ENCODE measurements around the gene SLC12A2. TPM values are rescaled to one million over a fixed set of nuclear protein-coding genes. Genes with fewer than 3 reads are reported as not detected.

The SLC12A2 gene
- polyA plus RNA-seq, 1 donor from 2014 or later: 28.6 TPM

DNA sequence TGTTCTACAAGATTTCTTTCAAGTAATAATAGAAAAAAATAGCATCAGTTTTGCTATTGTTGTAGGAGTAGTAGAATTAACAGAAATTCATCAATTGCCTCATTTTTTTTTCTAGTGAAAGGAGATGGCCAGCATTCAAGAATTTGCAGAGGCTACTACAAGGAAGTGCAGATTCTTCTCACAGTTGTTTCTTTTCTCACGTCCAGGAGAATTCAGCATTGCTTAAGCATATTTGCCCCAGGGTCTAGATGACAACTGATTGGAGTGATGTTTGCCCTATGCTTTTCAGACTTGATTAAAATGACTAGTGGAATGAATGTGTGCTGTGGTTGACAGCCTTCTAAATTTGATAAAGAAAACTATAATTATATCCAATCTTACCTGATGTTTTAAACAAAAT is 46.6 kb upstream of the SLC12A2 start:
- no peak overlapping the region for H3K9ac ChIP-seq (ENCODE audit: low read length)
- no peak overlapping the region for H2AFZ ChIP-seq (ENCODE audit: low read depth, low read length)
- no peaks in the 10 kb centered on the region for H3K36me3 ChIP-seq (ENCODE audit: insufficient read depth, low read length)
- H3K4me2 ChIP-seq (ENCODE audit: low read length): no peak overlapping the region
- H3K9me2 ChIP-seq (ENCODE audit: insufficient read depth, low read length): no peaks in the 10 kb centered on the region
- no peaks in the 10 kb centered on the region for H3K27me3 ChIP-seq (ENCODE audit: insufficient read depth, low read depth, low read length)
- no peak overlapping the region for H3K4me3 ChIP-seq (ENCODE audit: low read length)
- no peaks in the 10 kb centered on the region for H3K79me2 ChIP-seq (replicated peaks; ENCODE audit: insufficient read depth, low read length)
- no peak overlapping the region for H3K27ac ChIP-seq (ENCODE audit: low read length)
- TF ChIP-seq TAF1 (IDR thresholded peaks at IDR 0.05; ENCODE audit: low read depth) (no peak), SMC3 (conservative IDR thresholded peaks at IDR 0.05; ENCODE audit: poor library complexity) (no peak), EZH2 (IDR thresholded peaks at IDR 0.05; ENCODE audit: borderline replicate concordance, insufficient read depth, low read length, poor library complexity, severe bottlenecking) (no peak), POLR2AphosphoS5 (IDR thresholded peaks at IDR 0.05) (no peak), RAD21 (conservative IDR thresholded peaks at IDR 0.05) (no peak), EP300 (conservative IDR thresholded peaks at IDR 0.05; ENCODE audit: poor library complexity, severe bottlenecking) (no peak), MXI1 (conservative IDR thresholded peaks at IDR 0.05; ENCODE audit: poor library complexity, severe bottlenecking) (no peak)
- TF ChIP-seq, protein P1, sequence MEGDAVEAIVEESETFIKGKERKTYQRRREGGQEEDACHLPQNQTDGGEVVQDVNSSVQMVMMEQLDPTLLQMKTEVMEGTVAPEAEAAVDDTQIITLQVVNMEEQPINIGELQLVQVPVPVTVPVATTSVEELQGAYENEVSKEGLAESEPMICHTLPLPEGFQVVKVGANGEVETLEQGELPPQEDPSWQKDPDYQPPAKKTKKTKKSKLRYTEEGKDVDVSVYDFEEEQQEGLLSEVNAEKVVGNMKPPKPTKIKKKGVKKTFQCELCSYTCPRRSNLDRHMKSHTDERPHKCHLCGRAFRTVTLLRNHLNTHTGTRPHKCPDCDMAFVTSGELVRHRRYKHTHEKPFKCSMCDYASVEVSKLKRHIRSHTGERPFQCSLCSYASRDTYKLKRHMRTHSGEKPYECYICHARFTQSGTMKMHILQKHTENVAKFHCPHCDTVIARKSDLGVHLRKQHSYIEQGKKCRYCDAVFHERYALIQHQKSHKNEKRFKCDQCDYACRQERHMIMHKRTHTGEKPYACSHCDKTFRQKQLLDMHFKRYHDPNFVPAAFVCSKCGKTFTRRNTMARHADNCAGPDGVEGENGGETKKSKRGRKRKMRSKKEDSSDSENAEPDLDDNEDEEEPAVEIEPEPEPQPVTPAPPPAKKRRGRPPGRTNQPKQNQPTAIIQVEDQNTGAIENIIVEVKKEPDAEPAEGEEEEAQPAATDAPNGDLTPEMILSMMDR (IDR thresholded peaks at IDR 0.05; ENCODE audit: poor library complexity, severe bottlenecking): no peak
- TF ChIP-seq, protein P2, sequence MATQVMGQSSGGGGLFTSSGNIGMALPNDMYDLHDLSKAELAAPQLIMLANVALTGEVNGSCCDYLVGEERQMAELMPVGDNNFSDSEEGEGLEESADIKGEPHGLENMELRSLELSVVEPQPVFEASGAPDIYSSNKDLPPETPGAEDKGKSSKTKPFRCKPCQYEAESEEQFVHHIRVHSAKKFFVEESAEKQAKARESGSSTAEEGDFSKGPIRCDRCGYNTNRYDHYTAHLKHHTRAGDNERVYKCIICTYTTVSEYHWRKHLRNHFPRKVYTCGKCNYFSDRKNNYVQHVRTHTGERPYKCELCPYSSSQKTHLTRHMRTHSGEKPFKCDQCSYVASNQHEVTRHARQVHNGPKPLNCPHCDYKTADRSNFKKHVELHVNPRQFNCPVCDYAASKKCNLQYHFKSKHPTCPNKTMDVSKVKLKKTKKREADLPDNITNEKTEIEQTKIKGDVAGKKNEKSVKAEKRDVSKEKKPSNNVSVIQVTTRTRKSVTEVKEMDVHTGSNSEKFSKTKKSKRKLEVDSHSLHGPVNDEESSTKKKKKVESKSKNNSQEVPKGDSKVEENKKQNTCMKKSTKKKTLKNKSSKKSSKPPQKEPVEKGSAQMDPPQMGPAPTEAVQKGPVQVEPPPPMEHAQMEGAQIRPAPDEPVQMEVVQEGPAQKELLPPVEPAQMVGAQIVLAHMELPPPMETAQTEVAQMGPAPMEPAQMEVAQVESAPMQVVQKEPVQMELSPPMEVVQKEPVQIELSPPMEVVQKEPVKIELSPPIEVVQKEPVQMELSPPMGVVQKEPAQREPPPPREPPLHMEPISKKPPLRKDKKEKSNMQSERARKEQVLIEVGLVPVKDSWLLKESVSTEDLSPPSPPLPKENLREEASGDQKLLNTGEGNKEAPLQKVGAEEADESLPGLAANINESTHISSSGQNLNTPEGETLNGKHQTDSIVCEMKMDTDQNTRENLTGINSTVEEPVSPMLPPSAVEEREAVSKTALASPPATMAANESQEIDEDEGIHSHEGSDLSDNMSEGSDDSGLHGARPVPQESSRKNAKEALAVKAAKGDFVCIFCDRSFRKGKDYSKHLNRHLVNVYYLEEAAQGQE (IDR thresholded peaks at IDR 0.05; ENCODE audit: borderline replicate concordance): no peak
- H4K20me1 ChIP-seq (ENCODE audit: insufficient read depth): no peaks in the 10 kb centered on the region
- no peaks in the 10 kb centered on the region for H3K9me3 ChIP-seq (ENCODE audit: low read length)
- H3F3A ChIP-seq (ENCODE audit: insufficient read depth, low read length, poor library complexity, severe bottlenecking): no peaks in the 10 kb centered on the region

DNA sequence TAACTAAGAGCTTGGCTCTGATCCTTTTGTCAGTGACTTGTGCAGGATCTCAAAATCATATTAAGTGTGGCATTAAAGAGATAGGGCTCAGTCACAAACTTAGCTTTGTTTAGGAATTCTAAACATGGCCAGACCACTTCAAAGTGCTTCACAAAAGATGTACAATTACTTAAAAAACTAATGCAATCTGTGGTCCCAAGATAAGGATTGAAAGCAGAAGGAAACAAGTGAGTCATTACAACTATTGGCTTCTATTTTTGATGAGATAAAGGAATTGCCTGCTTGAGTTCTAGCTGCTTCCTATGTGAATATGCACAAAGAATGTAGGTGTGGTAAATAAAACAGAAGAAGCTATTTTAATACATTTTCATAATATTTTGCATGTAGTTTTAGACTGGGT is 44.9 kb upstream of the SLC12A2 start:
- Histone ChIP-seq H3K27ac (ENCODE audit: low read length) (no peak overlapping the region), H3K9me2 (ENCODE audit: insufficient read depth, low read length) (no peaks in the 10 kb centered on the region), H3K4me3 (ENCODE audit: low read length) (no peak overlapping the region), H2AFZ (ENCODE audit: low read depth, low read length) (no peak overlapping the region), H3F3A (ENCODE audit: insufficient read depth, low read length, poor library complexity, severe bottlenecking) (no peaks in the 10 kb centered on the region), H3K9me3 (ENCODE audit: low read length) (no peaks in the 10 kb centered on the region), H3K36me3 (ENCODE audit: insufficient read depth, low read length) (no peaks in the 10 kb centered on the region), H4K20me1 (ENCODE audit: insufficient read depth) (no peaks in the 10 kb centered on the region), H3K9ac (ENCODE audit: low read length) (no peak overlapping the region), H3K79me2 (replicated peaks; ENCODE audit: insufficient read depth, low read length) (no peaks in the 10 kb centered on the region), H3K27me3 (ENCODE audit: insufficient read depth, low read depth, low read length) (no peaks in the 10 kb centered on the region), H3K4me2 (ENCODE audit: low read length) (no peak overlapping the region)
- TF ChIP-seq, protein P2 (IDR thresholded peaks at IDR 0.05; ENCODE audit: borderline replicate concordance): no peak
- TF ChIP-seq, protein P1 (IDR thresholded peaks at IDR 0.05; ENCODE audit: poor library complexity, severe bottlenecking): no peak
- TF ChIP-seq POLR2AphosphoS5 (IDR thresholded peaks at IDR 0.05) (no peak), TAF1 (IDR thresholded peaks at IDR 0.05; ENCODE audit: low read depth) (no peak), RAD21 (conservative IDR thresholded peaks at IDR 0.05) (no peak), EP300 (conservative IDR thresholded peaks at IDR 0.05; ENCODE audit: poor library complexity, severe bottlenecking) (no peak), SMC3 (conservative IDR thresholded peaks at IDR 0.05; ENCODE audit: poor library complexity) (no peak), EZH2 (IDR thresholded peaks at IDR 0.05; ENCODE audit: borderline replicate concordance, insufficient read depth, low read length, poor library complexity, severe bottlenecking) (no peak), MXI1 (conservative IDR thresholded peaks at IDR 0.05; ENCODE audit: poor library complexity, severe bottlenecking) (no peak)

All from neural cell (in vitro differentiated cells).